K562 (cell line): ENCODE data around the gene ESCO1. TPM values are rescaled to one million over a fixed set of nuclear protein-coding genes. Genes with fewer than 3 reads are reported as not detected.
A peak's percentile ranks its signal among the peaks of the same experiment; 100 is the strongest.

Experiments
- ATF7 ChIP-seq: fragments of 450-650 bp; IDR thresholded peaks from 2 replicates; pipeline ENCODE4 v1.7.1; 2014; ENCODE audit warnings: mild to moderate bottlenecking, moderate library complexity
- PHF21A ChIP-seq: fragments of 450-650 bp; IDR thresholded peaks from 2 replicates; pipeline ENCODE4 v1.6.1; 2017; ENCODE audit warnings: low read depth, borderline replicate concordance
- SRSF7 ChIP-seq: fragments of 200-400 bp; formaldehyde crosslinking; optimal IDR thresholded peaks from 2 replicates; pipeline ENCODE3; 2017; ENCODE audit warnings: mild to moderate bottlenecking, low read depth, low read length
- STAT5B ChIP-seq: fragments of 250-450 bp; sonication (Bioruptor Pico); IDR thresholded peaks from 2 replicates; pipeline ENCODE4 v1.8.0; 2021; ENCODE audit warnings: mild to moderate bottlenecking, inconsistent platforms
- polyA plus RNA-seq, 8 experiments: library from polyadenylated mRNA; depleted of rRNA in 4 of 8; stranded (reverse) in 5 of 8; unstranded in 3 of 8; fragments of >200 nt; fragmentation: Nextera tagmentation in 2 of 8; fragmentation: Illumina TruSeq in 1 of 8; extraction: Ambion mirVana in 2 of 8; extraction: Trizol in 1 of 8; gene quantifications; 2 replicates each; pipeline versions ENCODE4 v1.2.1 to v1.2.3, GENCODE V29; 2011 to 2014; ENCODE audit warnings: inconsistent platforms in 1 of 8, missing spikeins in 1 of 8
- total RNA-seq, 7 experiments: library from RNA; depleted of rRNA in 6 of 7; stranded (reverse); fragments of >200 nt in 6 of 7; fragmentation: Illumina TruSeq in 2 of 7; extraction: Trizol in 2 of 7; gene quantifications; 2 replicates each; pipeline versions ENCODE4 v1.2.1 to v1.2.3, GENCODE V29; 2011 to 2021; ENCODE audit warnings: low replicate concordance in 1 of 7
- TF ChIP-seq, protein P1 (sequence below): sonication (generic); formaldehyde crosslinking; IDR thresholded peaks from 2 replicates; pipeline ENCODE4 v1.8.0; 2023; ENCODE audit warnings: mild to moderate bottlenecking, missing genetic modification reagents
- TF ChIP-seq, protein P2 (sequence below): conservative IDR thresholded peaks from 2 replicates; pipeline ENCODE4 v1.6.1; 2011; ENCODE audit warnings: low read depth, mild to moderate bottlenecking, low read length; ENCODE audit not compliant: control insufficient read depth
- TF ChIP-seq, protein P3 (sequence below): fragments of 450-650 bp; IDR thresholded peaks from 2 replicates; pipeline ENCODE4 v1.6.1; 2016; ENCODE audit warnings: mild to moderate bottlenecking

ESCO1 gene
- total and polyA plus RNA-seq, 9 of the 15 experiments (the other 6 are each of a cell fraction or from before 2014, with no cell fraction given) = 15.0 to 31.3 (median 19.6) TPM

DNA sequence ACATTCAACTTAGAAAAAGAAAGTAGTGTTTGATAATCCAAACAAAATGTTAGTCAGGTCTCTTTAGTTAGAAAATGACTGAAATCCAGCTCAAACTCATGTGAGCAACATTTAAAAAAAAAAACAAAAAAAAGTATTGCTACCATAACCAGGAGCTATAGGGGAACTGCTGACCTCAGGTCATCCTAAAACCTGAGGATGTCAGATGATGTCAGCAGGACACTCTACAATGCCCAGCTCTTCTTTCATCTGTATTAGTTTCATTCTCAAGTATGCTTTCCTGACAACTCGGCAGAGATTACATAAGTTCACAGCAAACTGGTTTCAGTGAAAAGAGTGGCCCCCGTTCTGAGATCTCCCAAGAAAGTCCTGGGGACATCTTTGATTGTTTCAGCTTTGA is 4.2 kb upstream of the ESCO1 start (continued):
- TF ChIP-seq, protein P1, sequence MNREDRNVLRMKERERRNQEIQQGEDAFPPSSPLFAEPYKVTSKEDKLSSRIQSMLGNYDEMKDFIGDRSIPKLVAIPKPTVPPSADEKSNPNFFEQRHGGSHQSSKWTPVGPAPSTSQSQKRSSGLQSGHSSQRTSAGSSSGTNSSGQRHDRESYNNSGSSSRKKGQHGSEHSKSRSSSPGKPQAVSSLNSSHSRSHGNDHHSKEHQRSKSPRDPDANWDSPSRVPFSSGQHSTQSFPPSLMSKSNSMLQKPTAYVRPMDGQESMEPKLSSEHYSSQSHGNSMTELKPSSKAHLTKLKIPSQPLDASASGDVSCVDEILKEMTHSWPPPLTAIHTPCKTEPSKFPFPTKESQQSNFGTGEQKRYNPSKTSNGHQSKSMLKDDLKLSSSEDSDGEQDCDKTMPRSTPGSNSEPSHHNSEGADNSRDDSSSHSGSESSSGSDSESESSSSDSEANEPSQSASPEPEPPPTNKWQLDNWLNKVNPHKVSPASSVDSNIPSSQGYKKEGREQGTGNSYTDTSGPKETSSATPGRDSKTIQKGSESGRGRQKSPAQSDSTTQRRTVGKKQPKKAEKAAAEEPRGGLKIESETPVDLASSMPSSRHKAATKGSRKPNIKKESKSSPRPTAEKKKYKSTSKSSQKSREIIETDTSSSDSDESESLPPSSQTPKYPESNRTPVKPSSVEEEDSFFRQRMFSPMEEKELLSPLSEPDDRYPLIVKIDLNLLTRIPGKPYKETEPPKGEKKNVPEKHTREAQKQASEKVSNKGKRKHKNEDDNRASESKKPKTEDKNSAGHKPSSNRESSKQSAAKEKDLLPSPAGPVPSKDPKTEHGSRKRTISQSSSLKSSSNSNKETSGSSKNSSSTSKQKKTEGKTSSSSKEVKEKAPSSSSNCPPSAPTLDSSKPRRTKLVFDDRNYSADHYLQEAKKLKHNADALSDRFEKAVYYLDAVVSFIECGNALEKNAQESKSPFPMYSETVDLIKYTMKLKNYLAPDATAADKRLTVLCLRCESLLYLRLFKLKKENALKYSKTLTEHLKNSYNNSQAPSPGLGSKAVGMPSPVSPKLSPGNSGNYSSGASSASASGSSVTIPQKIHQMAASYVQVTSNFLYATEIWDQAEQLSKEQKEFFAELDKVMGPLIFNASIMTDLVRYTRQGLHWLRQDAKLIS = no peak
- TF ChIP-seq ATF7 (peak; percentile 12; the same call in 1 of the 2 replicates), SRSF7 (no peak), PHF21A (no peak), STAT5B (CRISPR knock-in tag) (no peak)
- TF ChIP-seq, protein P2, sequence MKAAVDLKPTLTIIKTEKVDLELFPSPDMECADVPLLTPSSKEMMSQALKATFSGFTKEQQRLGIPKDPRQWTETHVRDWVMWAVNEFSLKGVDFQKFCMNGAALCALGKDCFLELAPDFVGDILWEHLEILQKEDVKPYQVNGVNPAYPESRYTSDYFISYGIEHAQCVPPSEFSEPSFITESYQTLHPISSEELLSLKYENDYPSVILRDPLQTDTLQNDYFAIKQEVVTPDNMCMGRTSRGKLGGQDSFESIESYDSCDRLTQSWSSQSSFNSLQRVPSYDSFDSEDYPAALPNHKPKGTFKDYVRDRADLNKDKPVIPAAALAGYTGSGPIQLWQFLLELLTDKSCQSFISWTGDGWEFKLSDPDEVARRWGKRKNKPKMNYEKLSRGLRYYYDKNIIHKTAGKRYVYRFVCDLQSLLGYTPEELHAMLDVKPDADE = no peak
- TF ChIP-seq, protein P3, sequence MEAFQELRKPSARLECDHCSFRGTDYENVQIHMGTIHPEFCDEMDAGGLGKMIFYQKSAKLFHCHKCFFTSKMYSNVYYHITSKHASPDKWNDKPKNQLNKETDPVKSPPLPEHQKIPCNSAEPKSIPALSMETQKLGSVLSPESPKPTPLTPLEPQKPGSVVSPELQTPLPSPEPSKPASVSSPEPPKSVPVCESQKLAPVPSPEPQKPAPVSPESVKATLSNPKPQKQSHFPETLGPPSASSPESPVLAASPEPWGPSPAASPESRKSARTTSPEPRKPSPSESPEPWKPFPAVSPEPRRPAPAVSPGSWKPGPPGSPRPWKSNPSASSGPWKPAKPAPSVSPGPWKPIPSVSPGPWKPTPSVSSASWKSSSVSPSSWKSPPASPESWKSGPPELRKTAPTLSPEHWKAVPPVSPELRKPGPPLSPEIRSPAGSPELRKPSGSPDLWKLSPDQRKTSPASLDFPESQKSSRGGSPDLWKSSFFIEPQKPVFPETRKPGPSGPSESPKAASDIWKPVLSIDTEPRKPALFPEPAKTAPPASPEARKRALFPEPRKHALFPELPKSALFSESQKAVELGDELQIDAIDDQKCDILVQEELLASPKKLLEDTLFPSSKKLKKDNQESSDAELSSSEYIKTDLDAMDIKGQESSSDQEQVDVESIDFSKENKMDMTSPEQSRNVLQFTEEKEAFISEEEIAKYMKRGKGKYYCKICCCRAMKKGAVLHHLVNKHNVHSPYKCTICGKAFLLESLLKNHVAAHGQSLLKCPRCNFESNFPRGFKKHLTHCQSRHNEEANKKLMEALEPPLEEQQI = no peak
- TF ChIP-seq, all 486 proteins: peak for 3
